Endodermal cell (in vitro differentiated cells): ENCODE results near the gene EFCAB6. TPM values are rescaled to one million over a fixed set of nuclear protein-coding genes. Genes with fewer than 3 reads are reported as not detected.
A peak's percentile ranks its signal among the peaks of the same experiment; 100 is the strongest.

ENCODE experiments used
- DNase-seq: peaks from one replicate; pipeline ENCODE4 v3.0.0-alpha.2; 2017
- H3K27ac ChIP-seq: 2 replicates; pipeline ENCODE4 v1.5.1; 2013; ENCODE audit warnings: mild to moderate bottlenecking, low read depth, low read length, moderate library complexity
- H3K27me3 ChIP-seq: 2 replicates; pipeline ENCODE4 v1.6.1; 2013; ENCODE audit warnings: mild to moderate bottlenecking, low read length, moderate library complexity; ENCODE audit not compliant: insufficient read depth, control insufficient read depth, poor library complexity, severe bottlenecking
- H3K36me3 ChIP-seq: 2 replicates; pipeline ENCODE4 v1.7.0; 2013; ENCODE audit warnings: mild to moderate bottlenecking, low read length, moderate library complexity; ENCODE audit not compliant: control insufficient read depth, insufficient read depth
- H3K4me1 ChIP-seq: one replicate; pipeline ENCODE4 v1.7.0; 2013; ENCODE audit warnings: low read length; ENCODE audit not compliant: control insufficient read depth, insufficient read depth
- H3K4me3 ChIP-seq: 2 replicates; pipeline ENCODE4 v1.5.1; 2013; ENCODE audit warnings: mild to moderate bottlenecking, low read length, moderate library complexity
- H3K9ac ChIP-seq: 2 replicates; pipeline ENCODE4 v1.6.1; 2013; ENCODE audit warnings: mild to moderate bottlenecking, low read length, moderate library complexity; ENCODE audit not compliant: poor library complexity, severe bottlenecking; ENCODE audit errors: extremely low read depth
- H3K9me3 ChIP-seq: 2 replicates; pipeline ENCODE4 v1.6.1; 2013; ENCODE audit warnings: mild to moderate bottlenecking, low read length, moderate library complexity; ENCODE audit not compliant: control insufficient read depth
- H3K27ac Mint-ChIP-seq: 2 replicates; pipeline ENCODE4 v1.8.0; 2020; ENCODE audit warnings: mixed read lengths
- H3K27me3 Mint-ChIP-seq: 2 replicates; pipeline ENCODE4 v1.8.0; 2021; ENCODE audit warnings: mild to moderate bottlenecking, mixed read lengths; ENCODE audit not compliant: insufficient read depth
- H3K36me3 Mint-ChIP-seq: 2 replicates; pipeline ENCODE4 v1.8.0; 2020; ENCODE audit warnings: low read depth, mixed read lengths
- H3K4me1 Mint-ChIP-seq: 2 replicates; pipeline ENCODE4 v1.8.0; 2020; ENCODE audit warnings: mixed read lengths
- H3K4me3 Mint-ChIP-seq: 2 replicates; pipeline ENCODE4 v1.8.0; 2020; ENCODE audit warnings: mild to moderate bottlenecking, moderate library complexity, mixed read lengths
- H3K9me3 Mint-ChIP-seq: 2 replicates; pipeline ENCODE4 v1.8.0; 2020; ENCODE audit warnings: mild to moderate bottlenecking, mixed read lengths
- WGBS, 2 experiments: methylation state at CpG; one replicate each; pipeline versions ENCODE4 v1.1.5 to v1.1.7; 2013; ENCODE audit warnings: missing lambda C conversion rate in 2 of 2, mixed read lengths in 1 of 2; ENCODE audit not compliant: insufficient coverage in 1 of 2, insufficient read length in 1 of 2; 5-methylcytosine and 5-hydroxymethylcytosine counted together
- total RNA-seq, 2 donors: library from RNA; stranded (reverse); fragmentation: NEBNext Ultra II Directional in 1 of 2; extraction: Animal tissue kit (Norgen Biotek cat#: 25700) in 1 of 2; gene quantifications; 2 replicates in 1 of 2; 3 replicates in 1 of 2; pipeline ENCODE4 v1.2.1, GENCODE V29; 2021
- TF ChIP-seq, protein P1 (sequence below): fragments of 200-600 bp; sonication (generic); conservative IDR thresholded peaks from 2 replicates; pipeline ENCODE4 v1.5.0; 2021; ENCODE audit warnings: antibody characterized with exemption, mild to moderate bottlenecking

The EFCAB6 gene
- total RNA-seq, 2 donors from 2014 or later = 1.8 to 2.0 TPM

GRCh38 chr22:43854786-43855271, 42.7 kb upstream of the EFCAB6 start:
- H3K9me3 Mint-ChIP-seq = peaks cover 14% of the 10 kb centered on the region
- no peaks in the 10 kb centered on the region for H3K27me3 Mint-ChIP-seq
- 94 to 97% methylated on average over 12 to 13 of the region's 13 CpGs for WGBS, 2 experiments
- no peaks in the 10 kb centered on the region for H3K36me3 ChIP-seq
- peaks cover 21% of the 10 kb centered on the region for H3K36me3 Mint-ChIP-seq
- H3K27ac Mint-ChIP-seq = no peak overlapping the region
- peaks cover 10% of the 10 kb centered on the region for H3K9me3 ChIP-seq
- H3K4me1 ChIP-seq = no peaks in the 10 kb centered on the region
- H3K27ac ChIP-seq = no peak overlapping the region
- peaks cover 6% of the 10 kb centered on the region for H3K4me1 Mint-ChIP-seq
- TF ChIP-seq, protein P1, sequence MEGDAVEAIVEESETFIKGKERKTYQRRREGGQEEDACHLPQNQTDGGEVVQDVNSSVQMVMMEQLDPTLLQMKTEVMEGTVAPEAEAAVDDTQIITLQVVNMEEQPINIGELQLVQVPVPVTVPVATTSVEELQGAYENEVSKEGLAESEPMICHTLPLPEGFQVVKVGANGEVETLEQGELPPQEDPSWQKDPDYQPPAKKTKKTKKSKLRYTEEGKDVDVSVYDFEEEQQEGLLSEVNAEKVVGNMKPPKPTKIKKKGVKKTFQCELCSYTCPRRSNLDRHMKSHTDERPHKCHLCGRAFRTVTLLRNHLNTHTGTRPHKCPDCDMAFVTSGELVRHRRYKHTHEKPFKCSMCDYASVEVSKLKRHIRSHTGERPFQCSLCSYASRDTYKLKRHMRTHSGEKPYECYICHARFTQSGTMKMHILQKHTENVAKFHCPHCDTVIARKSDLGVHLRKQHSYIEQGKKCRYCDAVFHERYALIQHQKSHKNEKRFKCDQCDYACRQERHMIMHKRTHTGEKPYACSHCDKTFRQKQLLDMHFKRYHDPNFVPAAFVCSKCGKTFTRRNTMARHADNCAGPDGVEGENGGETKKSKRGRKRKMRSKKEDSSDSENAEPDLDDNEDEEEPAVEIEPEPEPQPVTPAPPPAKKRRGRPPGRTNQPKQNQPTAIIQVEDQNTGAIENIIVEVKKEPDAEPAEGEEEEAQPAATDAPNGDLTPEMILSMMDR = no peak
- peak; percentile 20 for DNase-seq
- no peak overlapping the region for H3K9ac ChIP-seq
- H3K4me3 ChIP-seq = no peak overlapping the region
- no peak overlapping the region for H3K4me3 Mint-ChIP-seq
- no peaks in the 10 kb centered on the region for H3K27me3 ChIP-seq

DNA sequence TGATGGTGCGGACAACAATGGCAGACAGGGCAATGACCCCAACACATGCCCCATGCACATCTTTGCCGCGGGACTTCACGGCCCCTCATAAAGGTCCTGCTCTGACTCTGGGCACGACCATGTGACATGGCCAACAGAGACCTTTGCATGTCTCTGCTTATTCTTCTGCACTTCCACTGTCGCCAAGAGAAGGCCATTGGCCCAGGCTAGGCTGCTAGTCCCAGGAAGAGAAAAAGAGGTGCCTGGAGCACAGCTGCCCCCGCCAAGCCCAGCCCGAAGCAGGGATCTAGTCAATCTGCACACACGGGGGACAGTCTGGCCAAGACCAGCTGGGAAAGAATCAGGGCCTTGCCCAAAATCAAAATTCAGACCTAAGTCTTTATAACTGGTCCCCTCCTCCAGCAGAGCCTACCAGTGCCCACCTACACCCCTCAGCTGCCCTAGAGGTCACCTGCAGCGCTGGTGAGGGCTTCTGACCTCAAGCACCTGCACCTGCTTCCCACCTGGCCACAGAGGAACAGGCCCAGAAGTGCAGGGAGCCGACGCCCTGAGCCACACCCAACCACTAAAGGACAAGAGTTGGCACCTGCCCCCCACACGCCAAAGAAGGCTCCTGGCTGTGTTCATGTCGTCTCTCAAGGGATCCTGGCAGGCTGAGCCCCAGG, 42.1 kb upstream of the EFCAB6 start:
- H3K9ac ChIP-seq = no peak overlapping the region
- Mint-ChIP-seq H3K4me1 (peaks cover 9% of the 10 kb centered on the region), H3K27ac (no peak overlapping the region), H3K4me3 (no peak overlapping the region), H3K36me3 (peaks cover 20% of the 10 kb centered on the region), H3K27me3 (no peaks in the 10 kb centered on the region), H3K9me3 (peaks cover 14% of the 10 kb centered on the region)
- H3K4me3 ChIP-seq = no peak overlapping the region
- TF ChIP-seq, protein P1 = no peak
- H3K27me3 ChIP-seq = no peaks in the 10 kb centered on the region
- peaks cover 10% of the 10 kb centered on the region for H3K9me3 ChIP-seq
- H3K36me3 ChIP-seq = no peaks in the 10 kb centered on the region
- peak; percentile 16 for DNase-seq
- H3K4me1 ChIP-seq = no peaks in the 10 kb centered on the region
- no peak overlapping the region for H3K27ac ChIP-seq
- WGBS, 2 experiments = 83 to 84% methylated on average over 11 to 14 of the region's 14 CpGs

DNA sequence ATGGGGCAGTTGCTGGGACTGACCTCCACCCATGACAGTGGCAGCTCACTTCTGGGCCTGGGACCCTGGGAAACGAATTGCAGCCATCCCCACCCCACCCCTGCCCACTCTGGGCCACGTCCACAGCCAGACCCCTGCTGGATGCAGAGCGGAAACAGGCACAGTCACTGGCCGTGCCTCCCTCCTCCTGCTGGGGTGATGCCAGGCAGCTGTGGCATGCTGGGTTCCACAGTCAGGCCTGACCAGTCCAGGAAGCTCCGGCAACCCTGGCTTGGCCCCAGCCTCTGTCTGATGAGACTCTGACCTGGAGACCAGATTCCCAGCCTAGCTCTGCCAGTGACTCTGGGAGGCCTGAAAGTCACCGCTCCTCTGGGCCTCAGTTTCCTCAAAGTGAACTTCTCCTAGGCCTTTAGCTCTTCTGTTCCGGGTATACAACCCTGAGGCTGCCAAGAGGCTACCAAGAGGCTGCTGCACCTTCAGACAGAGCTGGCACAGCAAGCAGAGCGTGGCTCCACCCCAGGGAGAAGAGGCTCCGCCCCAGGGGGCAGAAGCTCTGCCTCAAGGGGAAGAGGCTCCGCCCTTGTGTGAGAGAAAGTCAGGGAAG, 41.3 kb upstream of the EFCAB6 start:
- Histone ChIP-seq H3K36me3 (no peaks in the 10 kb centered on the region), H3K4me3 (no peak overlapping the region), H3K27me3 (no peaks in the 10 kb centered on the region), H3K27ac (no peak overlapping the region), H3K9me3 (peaks cover 10% of the 10 kb centered on the region), H3K4me1 (no peaks in the 10 kb centered on the region), H3K9ac (no peak overlapping the region)
- H3K27ac Mint-ChIP-seq = no peak overlapping the region
- peaks cover 14% of the 10 kb centered on the region for H3K9me3 Mint-ChIP-seq
- H3K27me3 Mint-ChIP-seq = no peaks in the 10 kb centered on the region
- TF ChIP-seq, protein P1 = no peak
- 92 to 95% methylated on average over 4 to 10 of the region's 10 CpGs for WGBS, 2 experiments
- peaks cover 11% of the 10 kb centered on the region for H3K4me1 Mint-ChIP-seq
- H3K4me3 Mint-ChIP-seq = no peak overlapping the region
- H3K36me3 Mint-ChIP-seq = peaks cover 11% of the 10 kb centered on the region
- peak; percentile 55 for DNase-seq
